PFSK-1 (cell line): ENCODE measurements around the gene CXCR4.

Source experiments
- FOXP2 ChIP-seq: optimal IDR thresholded peaks from 2 replicates; pipeline ENCODE3; 2011; ENCODE audit warnings: borderline replicate concordance, control low read depth, inconsistent platforms; ENCODE audit not compliant: insufficient read depth; ENCODE audit errors: extremely low read length, extremely low read depth
- POLR2AphosphoS5 ChIP-seq: IDR thresholded peaks from 2 replicates; pipeline ENCODE4 v1.6.1; 2012; ENCODE audit warnings: low read depth, mild to moderate bottlenecking, control low read depth, low read length, moderate library complexity
- REST ChIP-seq, 2 experiments: IDR thresholded peaks; 2 replicates each; pipeline versions ENCODE4 v1.6.1 to v1.8.0; 2011 to 2012; ENCODE audit warnings: low read depth in 2 of 2, low read length in 2 of 2, control low read depth in 1 of 2, inconsistent platforms in 1 of 2, mild to moderate bottlenecking in 1 of 2, moderate library complexity in 1 of 2; ENCODE audit not compliant: insufficient read depth in 1 of 2
- SIN3A ChIP-seq: IDR thresholded peaks from 2 replicates; pipeline ENCODE4 v1.6.1; 2012; ENCODE audit warnings: mild to moderate bottlenecking, low read length, moderate library complexity, borderline replicate concordance; ENCODE audit not compliant: insufficient read depth
- TAF1 ChIP-seq: IDR thresholded peaks from 2 replicates; pipeline ENCODE4 v1.6.1; 2012; ENCODE audit warnings: low read length, control low read depth, borderline replicate concordance; ENCODE audit not compliant: insufficient read depth

Gene CXCR4

GRCh38 chr2:136118819-136119716 is 1.1 kb upstream of the CXCR4 start:
- no peak for TF ChIP-seq SIN3A
- TF ChIP-seq REST (IDR thresholded peaks at IDR 0.05; ENCODE audit: insufficient read depth in 1 of 2, low read depth in 2 of 2, low read length in 2 of 2), result no peak
- no peak for TF ChIP-seq POLR2AphosphoS5
- no peak for TF ChIP-seq FOXP2
- no peak for TF ChIP-seq TAF1

GRCh38 chr2:136117391-136117841 is 533 bp downstream of the CXCR4 start:
- TF ChIP-seq FOXP2 (no peak), POLR2AphosphoS5 (no peak), TAF1 (no peak), SIN3A (no peak), REST (IDR thresholded peaks at IDR 0.05; ENCODE audit: insufficient read depth in 1 of 2, low read depth in 2 of 2, low read length in 2 of 2) (no peak)

- no peak for TF ChIP-seq FOXP2
- no peak for TF ChIP-seq POLR2AphosphoS5
- TF ChIP-seq SIN3A, result no peak
- TF ChIP-seq REST (IDR thresholded peaks at IDR 0.05; ENCODE audit: insufficient read depth in 1 of 2, low read depth in 2 of 2, low read length in 2 of 2), result no peak
- TF ChIP-seq TAF1, result no peak
Measured at GRCh38 chr2:136116813-136117390, 1.0 kb downstream of the CXCR4 start.

- TF ChIP-seq FOXP2 (no peak), TAF1 (no peak), POLR2AphosphoS5 (no peak), SIN3A (no peak), REST (IDR thresholded peaks at IDR 0.05; ENCODE audit: insufficient read depth in 1 of 2, low read depth in 2 of 2, low read length in 2 of 2) (no peak)
Measured at GRCh38 chr2:136116151-136116812, 1.7 kb downstream of the CXCR4 start.
